ENCODE results near the gene SIX5.

Gene SIX5

DNA sequence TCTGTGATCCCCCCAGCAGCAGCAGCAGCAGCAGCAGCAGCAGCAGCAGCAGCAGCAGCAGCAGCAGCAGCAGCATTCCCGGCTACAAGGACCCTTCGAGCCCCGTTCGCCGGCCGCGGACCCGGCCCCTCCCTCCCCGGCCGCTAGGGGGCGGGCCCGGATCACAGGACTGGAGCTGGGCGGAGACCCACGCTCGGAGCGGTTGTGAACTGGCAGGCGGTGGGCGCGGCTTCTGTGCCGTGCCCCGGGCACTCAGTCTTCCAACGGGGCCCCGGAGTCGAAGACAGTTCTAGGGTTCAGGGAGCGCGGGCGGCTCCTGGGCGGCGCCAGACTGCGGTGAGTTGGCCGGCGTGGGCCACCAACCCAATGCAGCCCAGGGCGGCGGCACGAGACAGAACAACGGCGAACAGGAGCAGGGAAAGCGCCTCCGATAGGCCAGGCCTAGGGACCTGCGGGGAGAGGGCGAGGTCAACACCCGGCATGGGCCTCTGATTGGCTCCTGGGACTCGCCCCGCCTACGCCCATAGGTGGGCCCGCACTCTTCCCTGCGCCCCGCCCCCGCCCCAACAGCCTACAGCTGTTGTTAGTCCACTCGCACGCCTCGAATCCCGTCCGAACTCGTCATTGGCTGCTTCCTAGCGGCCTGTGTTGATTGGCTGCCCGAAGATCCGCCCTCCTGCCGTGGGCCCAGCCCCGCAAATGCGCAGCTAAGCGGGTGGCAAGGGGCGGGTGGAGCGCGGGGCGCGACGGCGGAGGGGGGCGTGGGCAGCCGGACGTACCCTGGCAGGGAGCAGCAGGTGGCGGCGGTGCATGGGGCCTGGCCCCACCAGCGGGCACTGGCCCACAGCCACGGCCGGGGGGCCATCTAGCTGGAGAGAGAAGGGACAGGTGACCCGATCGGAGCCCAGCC lies 1.4 kb upstream of the SIX5 start:
- no peaks in the 10 kb centered on the region for H3K9me3 ChIP-seq (ENCODE audit: low read length)
- peak overlapping the region; percentile 80 for H3K27ac ChIP-seq (ENCODE audit: low read depth, low read length)
- peaks cover 27% of the 10 kb centered on the region for H3K36me3 ChIP-seq (ENCODE audit: insufficient read depth, low read length)
- H3K4me1 ChIP-seq (ENCODE audit: insufficient read depth, low read length) = peaks cover 19% of the 10 kb centered on the region
- H3K4me3 ChIP-seq (ENCODE audit: low read depth in 1 of 2, low read length in 2 of 2) = peak overlapping the region; percentile 28 to 60
- no peak overlapping the region for H3K9ac ChIP-seq (ENCODE audit: low read length)
- H3K27me3 ChIP-seq (ENCODE audit: control insufficient read depth in 1 of 2, insufficient read depth in 2 of 2, low read length in 2 of 2) = no peaks in the 10 kb centered on the region

DNA sequence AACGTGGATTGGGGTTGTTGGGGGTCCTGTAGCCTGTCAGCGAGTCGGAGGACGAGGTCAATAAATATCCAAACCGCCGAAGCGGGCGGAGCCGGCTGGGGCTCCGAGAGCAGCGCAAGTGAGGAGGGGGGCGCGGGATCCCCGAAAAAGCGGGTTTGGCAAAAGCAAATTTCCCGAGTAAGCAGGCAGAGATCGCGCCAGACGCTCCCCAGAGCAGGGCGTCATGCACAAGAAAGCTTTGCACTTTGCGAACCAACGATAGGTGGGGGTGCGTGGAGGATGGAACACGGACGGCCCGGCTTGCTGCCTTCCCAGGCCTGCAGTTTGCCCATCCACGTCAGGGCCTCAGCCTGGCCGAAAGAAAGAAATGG lies 754 bp upstream of the SIX5 start:
- Histone ChIP-seq H3K9ac (ENCODE audit: low read length) (peak overlapping the region; percentile 2), H3K36me3 (ENCODE audit: insufficient read depth, low read length) (peaks cover 24% of the 10 kb centered on the region), H3K4me1 (ENCODE audit: insufficient read depth, low read length) (peaks cover 26% of the 10 kb centered on the region), H3K4me3 (ENCODE audit: low read depth in 1 of 2, low read length in 2 of 2) (peak overlapping the region; percentile 18 to 60), H3K27me3 (ENCODE audit: control insufficient read depth in 1 of 2, insufficient read depth in 2 of 2, low read length in 2 of 2) (no peaks in the 10 kb centered on the region), H3K27ac (ENCODE audit: low read depth, low read length) (peak overlapping the region; percentile 80), H3K9me3 (ENCODE audit: low read length) (no peaks in the 10 kb centered on the region)

DNA sequence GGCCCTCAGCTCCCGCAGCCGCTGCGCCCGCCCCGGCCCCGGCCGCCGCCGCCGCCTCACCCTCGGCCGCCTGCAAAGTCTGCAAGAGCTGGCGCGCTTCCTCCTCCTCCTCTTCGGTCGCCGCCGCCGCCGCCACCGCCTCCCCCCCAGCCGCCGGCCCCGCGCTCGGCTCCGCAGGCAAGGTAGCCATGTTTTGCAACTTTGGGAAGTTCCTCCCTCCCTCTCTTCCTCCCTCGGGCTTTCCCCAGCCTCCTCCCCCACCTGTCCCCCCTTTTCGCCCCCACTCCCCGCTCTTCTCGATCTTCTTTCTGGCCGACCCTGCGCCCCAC lies 433 bp downstream of the SIX5 start:
- H3K9me3 ChIP-seq (ENCODE audit: low read length) = no peaks in the 10 kb centered on the region
- H3K27me3 ChIP-seq (ENCODE audit: control insufficient read depth in 1 of 2, insufficient read depth in 2 of 2, low read length in 2 of 2) = no peaks in the 10 kb centered on the region
- H3K9ac ChIP-seq (ENCODE audit: low read length) = peak overlapping the region; percentile 88
- peaks cover 19% of the 10 kb centered on the region for H3K36me3 ChIP-seq (ENCODE audit: insufficient read depth, low read length)
- H3K27ac ChIP-seq (ENCODE audit: low read depth, low read length) = peak overlapping the region; percentile 99
- H3K4me1 ChIP-seq (ENCODE audit: insufficient read depth, low read length) = peaks cover 37% of the 10 kb centered on the region
- H3K4me3 ChIP-seq (ENCODE audit: low read depth in 1 of 2, low read length in 2 of 2) = peak overlapping the region; percentile 80 to 87

DNA sequence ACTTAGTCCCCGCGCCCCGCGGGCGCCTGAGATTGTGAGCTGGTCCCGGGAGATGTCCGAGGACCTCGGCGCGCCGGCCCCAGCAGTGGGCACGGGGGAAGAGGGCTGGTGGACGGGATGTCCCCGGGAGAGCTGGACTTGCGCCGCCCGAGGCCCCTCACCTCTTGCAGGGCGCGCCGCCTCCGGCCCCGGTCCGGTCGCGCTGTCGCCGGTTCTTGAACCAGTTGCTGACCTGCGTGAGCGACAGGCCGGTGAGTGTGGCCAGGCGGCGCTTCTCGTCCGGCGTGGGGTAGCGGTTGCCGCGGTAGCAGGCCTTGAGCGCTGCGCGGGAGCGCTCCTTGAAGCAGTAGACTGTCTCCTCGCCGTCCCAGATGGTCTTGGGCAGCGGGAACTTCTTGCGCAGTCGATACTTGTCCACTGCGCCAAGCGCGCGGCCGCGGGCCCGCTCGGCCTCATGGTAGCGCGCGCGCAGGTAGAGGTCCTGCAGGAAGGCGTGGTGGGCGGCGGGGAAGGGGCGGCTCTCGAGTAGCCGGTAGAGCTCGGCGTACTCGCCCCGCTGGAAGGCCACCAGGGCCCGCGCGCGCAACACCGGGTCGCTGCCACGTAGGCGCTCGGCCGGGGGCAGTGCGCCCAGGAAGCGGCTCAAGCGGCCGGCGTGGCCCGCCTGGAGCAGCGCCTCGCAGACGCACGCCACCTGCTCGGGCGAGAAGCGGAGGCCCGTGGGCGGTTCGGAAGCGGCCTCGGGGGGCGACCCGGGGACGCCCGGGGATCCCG lies 984 bp downstream of the SIX5 start:
- Histone ChIP-seq H3K4me3 (ENCODE audit: low read depth in 1 of 2, low read length in 2 of 2) (peak overlapping the region; percentile 81 to 87), H3K9me3 (ENCODE audit: low read length) (no peaks in the 10 kb centered on the region), H3K9ac (ENCODE audit: low read length) (peak overlapping the region; percentile 88), H3K27me3 (ENCODE audit: control insufficient read depth in 1 of 2, insufficient read depth in 2 of 2, low read length in 2 of 2) (no peaks in the 10 kb centered on the region), H3K4me1 (ENCODE audit: insufficient read depth, low read length) (peaks cover 43% of the 10 kb centered on the region), H3K36me3 (ENCODE audit: insufficient read depth, low read length) (peaks cover 13% of the 10 kb centered on the region), H3K27ac (ENCODE audit: low read depth, low read length) (peak overlapping the region; percentile 92)

DNA sequence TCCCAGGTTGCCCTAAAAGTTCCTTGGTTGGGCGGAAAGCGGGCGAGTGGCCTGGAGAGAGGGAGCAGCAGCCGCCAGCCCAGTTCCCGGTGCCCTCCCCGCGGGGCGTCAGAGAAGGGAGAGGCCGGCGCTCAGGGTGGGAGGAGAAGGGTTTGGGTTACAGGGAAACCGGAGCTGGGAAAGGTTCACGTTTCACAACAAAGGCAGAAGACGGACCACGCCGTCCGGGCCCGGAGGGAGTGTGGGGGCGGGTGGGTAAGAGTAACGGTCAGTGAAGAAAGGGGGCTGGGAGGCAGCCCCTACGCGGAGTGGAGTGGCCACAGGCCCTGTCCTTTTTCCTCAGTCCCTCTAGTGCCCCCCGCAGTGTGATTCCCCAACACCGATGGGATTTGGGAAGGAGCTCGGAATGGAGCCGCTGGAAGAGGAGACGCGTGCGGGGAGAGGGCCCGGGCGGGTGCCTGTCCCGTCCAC lies 1.6 kb downstream of the SIX5 start:
- Histone ChIP-seq H3K4me3 (ENCODE audit: low read depth in 1 of 2, low read length in 2 of 2) (peak overlapping the region; percentile 81 to 87), H3K4me1 (ENCODE audit: insufficient read depth, low read length) (peaks cover 43% of the 10 kb centered on the region), H3K9me3 (ENCODE audit: low read length) (no peaks in the 10 kb centered on the region), H3K27ac (ENCODE audit: low read depth, low read length) (peak overlapping the region; percentile 92), H3K36me3 (ENCODE audit: insufficient read depth, low read length) (peaks cover 7% of the 10 kb centered on the region), H3K27me3 (ENCODE audit: control insufficient read depth in 1 of 2, insufficient read depth in 2 of 2, low read length in 2 of 2) (no peaks in the 10 kb centered on the region), H3K9ac (ENCODE audit: low read length) (peak overlapping the region; percentile 74)

DNA sequence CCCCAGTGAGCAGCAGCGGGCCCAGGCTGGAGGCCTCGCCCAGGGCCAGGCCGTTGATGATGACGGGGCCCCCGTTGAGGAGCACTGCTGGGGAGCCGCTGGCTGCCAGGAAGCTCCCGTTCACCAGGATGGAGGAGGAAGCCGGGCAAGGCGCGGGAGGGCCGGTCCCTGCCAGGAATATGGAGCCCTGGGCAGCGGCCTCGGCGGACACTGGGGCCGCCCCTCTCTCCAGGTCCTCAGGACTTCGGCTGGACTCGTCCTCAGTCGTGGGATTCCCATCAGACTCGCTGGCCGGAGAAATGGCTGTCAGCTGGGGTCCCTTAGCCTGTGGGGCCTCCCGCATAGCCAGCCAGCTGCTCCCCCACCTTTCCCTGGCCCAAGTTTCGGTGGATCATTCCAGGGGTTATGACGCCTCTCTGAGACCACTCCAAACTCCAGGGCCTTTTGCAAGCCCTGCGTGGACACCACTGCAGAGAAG lies 2.1 kb downstream of the SIX5 start:
- Histone ChIP-seq H3K9me3 (ENCODE audit: low read length) (no peaks in the 10 kb centered on the region), H3K36me3 (ENCODE audit: insufficient read depth, low read length) (peaks cover 2% of the 10 kb centered on the region), H3K4me3 (ENCODE audit: low read depth in 1 of 2, low read length in 2 of 2) (peak overlapping the region; percentile 81 to 87), H3K27me3 (ENCODE audit: control insufficient read depth in 1 of 2, insufficient read depth in 2 of 2, low read length in 2 of 2) (no peaks in the 10 kb centered on the region), H3K27ac (ENCODE audit: low read depth, low read length) (peak overlapping the region; percentile 92), H3K9ac (ENCODE audit: low read length) (peak overlapping the region; percentile 74), H3K4me1 (ENCODE audit: insufficient read depth, low read length) (peaks cover 43% of the 10 kb centered on the region)

DNA sequence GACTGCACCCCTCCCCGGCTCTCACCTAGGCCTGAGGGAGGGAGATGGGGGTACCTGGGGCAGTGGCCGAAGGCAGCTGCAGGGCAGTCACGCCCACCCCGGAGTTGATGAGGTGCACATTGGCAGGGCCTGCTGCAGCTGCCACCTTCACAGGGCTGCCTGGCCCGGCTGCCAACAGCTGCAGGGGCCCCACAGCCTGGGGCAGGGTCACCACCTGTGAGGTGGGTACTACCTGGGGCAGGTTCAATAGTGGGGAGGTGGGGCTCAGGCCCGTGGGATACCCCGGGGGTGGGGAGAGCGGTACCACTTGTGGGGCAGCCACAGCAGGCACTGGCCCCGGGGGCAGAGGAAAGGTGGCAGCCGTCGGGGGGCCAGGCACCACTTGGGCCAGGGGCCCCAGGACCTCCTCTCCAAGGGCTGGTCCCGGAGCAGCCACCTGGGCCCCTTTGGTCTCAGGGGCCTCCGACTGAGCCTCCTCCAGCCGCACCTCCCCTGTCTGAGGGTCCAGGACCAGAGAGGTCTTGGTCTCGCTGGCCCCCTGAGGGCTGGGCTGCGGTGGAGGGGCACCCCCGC lies 2.7 kb downstream of the SIX5 start:
- no peaks in the 10 kb centered on the region for H3K9me3 ChIP-seq (ENCODE audit: low read length)
- H3K27me3 ChIP-seq (ENCODE audit: control insufficient read depth in 1 of 2, insufficient read depth in 2 of 2, low read length in 2 of 2) = no peaks in the 10 kb centered on the region
- peaks cover 42% of the 10 kb centered on the region for H3K4me1 ChIP-seq (ENCODE audit: insufficient read depth, low read length)
- no peaks in the 10 kb centered on the region for H3K36me3 ChIP-seq (ENCODE audit: insufficient read depth, low read length)
- peak overlapping the region; percentile 92 for H3K27ac ChIP-seq (ENCODE audit: low read depth, low read length)
- peak overlapping the region; percentile 74 for H3K9ac ChIP-seq (ENCODE audit: low read length)
- peak overlapping the region; percentile 81 to 87 for H3K4me3 ChIP-seq (ENCODE audit: low read depth in 1 of 2, low read length in 2 of 2)

DNA sequence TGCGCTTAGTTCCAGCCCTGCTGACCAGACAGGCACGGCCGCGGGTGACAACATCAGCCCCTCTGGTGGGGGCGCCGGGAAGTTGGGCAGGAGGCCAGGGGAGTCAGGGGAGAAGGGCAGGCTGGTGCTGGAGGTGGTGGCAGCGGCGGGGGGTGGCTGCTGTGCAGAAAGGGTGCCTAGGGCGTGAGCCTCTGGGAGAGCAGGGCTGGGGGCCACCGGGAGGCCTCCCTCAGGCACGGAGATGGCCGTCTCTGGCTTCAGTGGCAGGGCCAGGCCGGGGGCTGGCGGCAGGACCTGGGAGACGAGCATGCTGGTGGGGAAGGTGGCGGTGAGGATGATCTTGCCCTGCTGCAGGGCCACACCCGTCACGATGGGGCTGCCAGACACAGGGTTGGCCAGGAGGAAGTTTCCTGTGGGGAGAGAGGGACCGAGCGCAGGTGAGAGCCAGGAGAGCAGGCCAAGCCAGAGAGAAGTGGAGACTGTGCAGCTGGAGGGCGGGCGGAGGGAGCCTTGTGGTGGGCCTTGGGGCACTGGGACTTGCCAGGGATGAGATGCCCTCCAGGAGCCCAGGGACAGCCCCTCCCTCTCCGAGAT lies 3.3 kb downstream of the SIX5 start:
- Histone ChIP-seq H3K4me1 (ENCODE audit: insufficient read depth, low read length) (peaks cover 36% of the 10 kb centered on the region), H3K27me3 (ENCODE audit: control insufficient read depth in 1 of 2, insufficient read depth in 2 of 2, low read length in 2 of 2) (no peaks in the 10 kb centered on the region), H3K4me3 (ENCODE audit: low read depth in 1 of 2, low read length in 2 of 2) (peak overlapping the region in 1 of 2 donors; percentile 81), H3K9me3 (ENCODE audit: low read length) (no peaks in the 10 kb centered on the region), H3K9ac (ENCODE audit: low read length) (no peak overlapping the region), H3K36me3 (ENCODE audit: insufficient read depth, low read length) (no peaks in the 10 kb centered on the region), H3K27ac (ENCODE audit: low read depth, low read length) (peak overlapping the region; percentile 92)

DNA sequence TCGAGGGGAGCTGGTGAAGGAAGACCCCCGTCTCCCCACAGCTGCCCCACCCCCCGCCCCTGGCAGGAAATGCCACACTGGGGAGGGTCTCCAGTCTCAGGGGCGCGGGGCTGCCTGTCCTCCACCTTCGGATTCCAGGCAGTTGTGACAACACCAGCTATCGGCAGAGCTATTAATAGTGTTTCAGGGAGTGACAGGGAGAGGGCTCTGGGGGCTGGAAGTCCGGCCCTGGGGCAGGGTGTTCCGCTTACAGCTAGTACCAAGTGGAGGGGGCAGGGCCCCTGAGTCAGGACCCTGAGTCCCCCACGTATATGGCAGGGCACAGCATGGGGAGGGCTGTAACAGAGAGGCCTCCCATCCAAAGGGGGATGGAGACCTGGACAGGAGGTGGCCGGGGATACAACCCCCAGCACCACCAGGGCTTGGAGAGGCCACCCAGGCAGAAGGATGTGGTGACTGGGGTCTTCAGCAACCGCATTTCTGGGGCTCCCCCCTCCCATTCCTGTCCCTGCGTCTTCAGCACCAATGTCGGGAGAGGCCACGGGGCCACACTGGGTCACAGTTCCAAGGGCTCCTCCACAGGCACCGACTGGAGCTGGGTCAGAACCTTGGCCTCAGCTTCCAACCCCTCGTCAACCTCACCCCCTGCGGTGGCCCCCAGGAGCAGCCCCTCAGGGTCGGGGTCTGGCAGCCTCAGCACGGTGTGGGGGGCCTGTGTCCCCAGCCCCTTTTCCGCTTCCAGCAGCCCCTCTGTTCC lies 3.9 kb downstream of the SIX5 start:
- Histone ChIP-seq H3K9ac (ENCODE audit: low read length) (peak overlapping the region; percentile 36), H3K27ac (ENCODE audit: low read depth, low read length) (peak overlapping the region; percentile 92)

DNA sequence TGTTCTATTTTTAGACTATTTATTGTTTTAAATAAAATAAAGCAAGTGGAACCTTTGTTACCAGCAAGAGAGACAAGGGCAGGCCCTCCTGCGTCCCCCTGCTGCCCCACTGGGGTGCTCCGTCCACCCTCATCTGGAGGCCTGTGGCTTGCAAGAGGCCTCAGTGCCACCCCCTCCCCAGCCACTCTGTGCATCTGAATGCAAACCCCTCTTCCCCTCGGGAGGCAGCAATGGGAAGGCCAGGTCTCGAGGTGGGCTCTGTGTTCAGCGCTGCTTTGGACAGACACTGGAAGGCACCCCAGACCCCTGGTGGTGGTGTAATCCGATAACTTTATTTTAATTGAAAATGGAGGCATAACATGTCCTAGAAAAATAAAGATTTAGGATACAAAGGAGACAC lies 4.6 kb downstream of the SIX5 start:
- Histone ChIP-seq H3K27me3 (ENCODE audit: control insufficient read depth in 1 of 2, insufficient read depth in 2 of 2, low read length in 2 of 2) (no peaks in the 10 kb centered on the region), H3K4me1 (ENCODE audit: insufficient read depth, low read length) (peaks cover 36% of the 10 kb centered on the region), H3K9ac (ENCODE audit: low read length) (peak overlapping the region; percentile 36), H3K9me3 (ENCODE audit: low read length) (no peaks in the 10 kb centered on the region), H3K36me3 (ENCODE audit: insufficient read depth, low read length) (no peaks in the 10 kb centered on the region), H3K27ac (ENCODE audit: low read depth, low read length) (peak overlapping the region; percentile 92), H3K4me3 (ENCODE audit: low read depth in 1 of 2, low read length in 2 of 2) (peak overlapping the region in 1 of 2 donors; percentile 39)

More for the DNA sequence above, 3.9 kb downstream of the SIX5 start:
- Histone ChIP-seq H3K36me3 (ENCODE audit: insufficient read depth, low read length) (no peaks in the 10 kb centered on the region), H3K4me1 (ENCODE audit: insufficient read depth, low read length) (peaks cover 36% of the 10 kb centered on the region), H3K9me3 (ENCODE audit: low read length) (no peaks in the 10 kb centered on the region), H3K4me3 (ENCODE audit: low read depth in 1 of 2, low read length in 2 of 2) (no peak overlapping the region), H3K27me3 (ENCODE audit: control insufficient read depth in 1 of 2, insufficient read depth in 2 of 2, low read length in 2 of 2) (no peaks in the 10 kb centered on the region)
